ENCODE results near the gene TESMIN. TPM values are rescaled to one million over a fixed set of nuclear protein-coding genes. Genes with fewer than 3 reads are reported as not detected.

The TESMIN gene
- total RNA-seq, 1 donor from 2014 or later, result 4.9 TPM

GRCh38 chr11:68661014-68661413 lies 90.3 kb downstream of the TESMIN start:
- no peak for DNase-seq (ENCODE audit: low spot score)

- no peak for DNase-seq (ENCODE audit: low spot score)
Observed at GRCh38 chr11:68660066-68660810, 91.1 kb downstream of the TESMIN start.

- peak; percentile 52 for DNase-seq (ENCODE audit: low spot score)
Observed at GRCh38 chr11:68659158-68659921, 92.0 kb downstream of the TESMIN start.

GRCh38 chr11:68658661-68659060 lies 92.7 kb downstream of the TESMIN start:
- no peak for DNase-seq (ENCODE audit: low spot score)

GRCh38 chr11:68658097-68658496 lies 93.2 kb downstream of the TESMIN start:
- no peak for DNase-seq (ENCODE audit: low spot score)

Other genes starting within 250 kb of the TESMIN start
- gene GAL, start 67.0 kb downstream of the TESMIN start, total RNA-seq, result not detected
- gene CPT1A, start 90.4 kb upstream of the TESMIN start, total RNA-seq, result 102 TPM
- 41.4 TPM for gene MRPL21, start 152.3 kb upstream of the TESMIN start, total RNA-seq
- 20.7 TPM for gene IGHMBP2, start 152.4 kb upstream of the TESMIN start, total RNA-seq
- not detected for gene MRGPRD, start 229.5 kb upstream of the TESMIN start, total RNA-seq